H1 (cell line): ENCODE results near the gene RASGEF1B. TPM values are rescaled to one million over a fixed set of nuclear protein-coding genes. Genes with fewer than 3 reads are reported as not detected.

ENCODE experiments used
- BACH1 ChIP-seq: IDR thresholded peaks from 2 replicates; pipeline ENCODE4 v1.6.1; 2012; ENCODE audit warnings: low read length, improper control_type of control experiment
- BCL11A ChIP-seq, 2 experiments: IDR thresholded peaks; one replicate each; pipeline ENCODE4 v1.6.1; 2011; ENCODE audit warnings: low read depth in 2 of 2, low read length in 2 of 2, mild to moderate bottlenecking in 2 of 2
- CHD7 ChIP-seq: fragments of 300-600 bp; sonication (generic); IDR thresholded peaks from 2 replicates; pipeline ENCODE4 v1.7.1; 2012; ENCODE audit warnings: low read length, moderate library complexity, mild to moderate bottlenecking, inconsistent platforms; ENCODE audit not compliant: insufficient replicate concordance
- RNF2 ChIP-seq: fragments of 200-900, 300-1000 bp; sonication (generic); IDR thresholded peaks from 2 replicates; pipeline ENCODE4 v1.7.1; 2016; ENCODE audit warnings: borderline replicate concordance, low read depth, mild to moderate bottlenecking, antibody characterized with exemption, low read length; ENCODE audit not compliant: poor library complexity, severe bottlenecking; ENCODE audit errors: missing control alignments
- TBP ChIP-seq: IDR thresholded peaks from 2 replicates; pipeline ENCODE4 v1.6.1; 2011; ENCODE audit warnings: low read depth, low read length, improper control_type of control experiment
- TCF12 ChIP-seq: IDR thresholded peaks from 2 replicates; pipeline ENCODE4 v1.6.1; 2011; ENCODE audit warnings: low read depth, mild to moderate bottlenecking, low read length
- YY1 ChIP-seq: IDR thresholded peaks from 2 replicates; pipeline ENCODE4 v1.6.1; 2011; ENCODE audit warnings: low read depth, mild to moderate bottlenecking, low read length
- polyA plus RNA-seq, 7 experiments: library from polyadenylated mRNA; depleted of rRNA in 3 of 7; stranded (reverse) in 5 of 7; unstranded in 2 of 7; fragments of >200 nt in 5 of 7; fragments of 200-250 nt in 2 of 7; gene quantifications; 1 replicate in 5 of 7; 2 replicates in 1 of 7; 4 replicates in 1 of 7; pipeline versions ENCODE4 v1.2.1 to v1.2.3, GENCODE V29; 2011 to 2013; ENCODE audit warnings: missing spikeins in 2 of 7, mixed read lengths in 2 of 7
- total RNA-seq: library from RNA; stranded (reverse); fragmentation: NEBNext Ultra II Directional; extraction: Animal tissue kit (Norgen Biotek cat#: 25700); gene quantifications from 2 replicates; pipeline ENCODE4 v1.2.1, GENCODE V29; 2021

Gene RASGEF1B
- total and polyA plus RNA-seq, 2 of the 8 experiments (the other 6 are each of a cell fraction or from before 2014, with no cell fraction given) = 1.6 to 4.7 TPM

- TF ChIP-seq CHD7 (no peak), TBP (no peak), TCF12 (no peak), YY1 (no peak), BACH1 (no peak), RNF2 (no peak), BCL11A (IDR thresholded peaks at IDR 0.05; ENCODE audit: low read depth in 2 of 2, low read length in 2 of 2) (no peak)
Measured at GRCh38 chr4:81454499-81454898, 17.2 kb downstream of the RASGEF1B start (continued).
